Measurements from ENCODE around the gene ADPRHL1. TPM values are rescaled to one million over a fixed set of nuclear protein-coding genes. Genes with fewer than 3 reads are reported as not detected.

ADPRHL1 gene
- under 1 TPM; 0.56 to 0.93 (median 0.72) TPM for total RNA-seq
- 0.27 TPM for total RNA-seq (2013)

- WGBS (ENCODE audit: insufficient coverage): 97% methylated on average over 45 of the region's 45 CpGs
- no peaks in the 10 kb centered on the region for H3K9me3 ChIP-seq (ENCODE audit: control insufficient read depth, insufficient read depth, low read length)
- H3K27me3 ChIP-seq (ENCODE audit: control insufficient read depth, insufficient read depth, low read length): no peaks in the 10 kb centered on the region
- Mint-ChIP-seq H3K27me3 (ENCODE audit: low read depth in 2 of 2) (no peaks in the 10 kb centered on the region), H3K9me3 (no peaks in the 10 kb centered on the region), H3K4me3 (no peak within 1 kb of the TSS), H3K4me1 (no peaks in the 10 kb centered on the region), H3K27ac (no peak within 1 kb of the TSS), H3K36me3 (no peaks in the 10 kb centered on the region)
- intact Hi-C loops (cut with micrococcal nuclease): no loop called here
- no peak for TF ChIP-seq CTCF (IDR thresholded peaks at IDR 0.05)
- no peak for DNase-seq
- ATAC-seq: no peak
- H3K4me3 ChIP-seq (ENCODE audit: low read length): no peak within 1 kb of the TSS
- no peaks in the 10 kb centered on the region for H3K4me1 ChIP-seq (ENCODE audit: control insufficient read depth, insufficient read depth, low read length)
- peaks cover 17% of the 10 kb centered on the region for H3K36me3 ChIP-seq (ENCODE audit: control insufficient read depth, insufficient read depth, low read length)
- H3K27ac ChIP-seq (ENCODE audit: low read length): no peak within 1 kb of the TSS
Observed at GRCh38 chr13:113452942-113453901, at the start of gene ADPRHL1. ADPRHL1 (minus strand) TSS chr13:113453488; CDS start chr13:113453437, 51 bp downstream.

GRCh38 chr13:113502686-113503085, 49.4 kb upstream of the ADPRHL1 start:
- no peak for TF ChIP-seq CTCF (IDR thresholded peaks at IDR 0.05)
- no peak overlapping the region for H3K27ac Mint-ChIP-seq
- Histone ChIP-seq H3K9me3 (ENCODE audit: control insufficient read depth, insufficient read depth, low read length) (no peaks in the 10 kb centered on the region), H3K27ac (ENCODE audit: low read length) (no peak overlapping the region), H3K36me3 (ENCODE audit: control insufficient read depth, insufficient read depth, low read length) (peaks cover 61% of the 10 kb centered on the region), H3K4me1 (ENCODE audit: control insufficient read depth, insufficient read depth, low read length) (no peaks in the 10 kb centered on the region), H3K27me3 (ENCODE audit: control insufficient read depth, insufficient read depth, low read length) (no peaks in the 10 kb centered on the region), H3K4me3 (ENCODE audit: low read length) (no peak overlapping the region)
- 88% methylated on average over 16 of the region's 16 CpGs for WGBS (ENCODE audit: insufficient coverage)
- H3K4me1 Mint-ChIP-seq: peaks cover 1 to 9% of the 10 kb centered on the region in 2 donors
- H3K27me3 Mint-ChIP-seq (ENCODE audit: low read depth in 2 of 2): no peaks in the 10 kb centered on the region
- H3K9me3 Mint-ChIP-seq: no peaks in the 10 kb centered on the region
- intact Hi-C loops (cut with micrococcal nuclease): no loop called here
- no peak for ATAC-seq
- no peak overlapping the region for H3K4me3 Mint-ChIP-seq
- H3K36me3 Mint-ChIP-seq: peaks cover 26% of the 10 kb centered on the region
- DNase-seq: no peak

- 92% methylated on average over 10 of the region's 11 CpGs for WGBS (ENCODE audit: insufficient coverage)
Observed at GRCh38 chr13:113500530-113501265, 47.4 kb upstream of the ADPRHL1 start.

More at GRCh38 chr13:113500530-113501265, 47.4 kb upstream of the ADPRHL1 start:
- no peak for TF ChIP-seq CTCF (IDR thresholded peaks at IDR 0.05)
- Mint-ChIP-seq H3K27ac (no peak overlapping the region), H3K4me3 (no peak overlapping the region), H3K36me3 (peaks cover 26% of the 10 kb centered on the region), H3K4me1 (peaks cover 6 to 11% of the 10 kb centered on the region in 2 donors), H3K27me3 (ENCODE audit: low read depth in 2 of 2) (no peaks in the 10 kb centered on the region), H3K9me3 (no peaks in the 10 kb centered on the region)
- peaks cover 4% of the 10 kb centered on the region for H3K4me1 ChIP-seq (ENCODE audit: control insufficient read depth, insufficient read depth, low read length)
- intact Hi-C loops (cut with micrococcal nuclease): no loop called here
- H3K27ac ChIP-seq (ENCODE audit: low read length): no peak overlapping the region
- peaks cover 75% of the 10 kb centered on the region for H3K36me3 ChIP-seq (ENCODE audit: control insufficient read depth, insufficient read depth, low read length)
- no peak overlapping the region for H3K4me3 ChIP-seq (ENCODE audit: low read length)
- no peak for DNase-seq
- no peaks in the 10 kb centered on the region for H3K27me3 ChIP-seq (ENCODE audit: control insufficient read depth, insufficient read depth, low read length)
- no peaks in the 10 kb centered on the region for H3K9me3 ChIP-seq (ENCODE audit: control insufficient read depth, insufficient read depth, low read length)
- ATAC-seq: no peak

All from natural killer cell (primary cell).